GM18517 (cell line): Measurements from ENCODE around the gene KCNH5.

ENCODE experiments used
- ATAC-seq: cut with Tn5 transposase; IDR thresholded peaks from one replicate; pipeline ENCODE4 v1.9.1; 2021; ENCODE audit warnings: mild to moderate bottlenecking, moderate library complexity; ENCODE audit not compliant: unreplicated experiment

KCNH5 gene

DNA sequence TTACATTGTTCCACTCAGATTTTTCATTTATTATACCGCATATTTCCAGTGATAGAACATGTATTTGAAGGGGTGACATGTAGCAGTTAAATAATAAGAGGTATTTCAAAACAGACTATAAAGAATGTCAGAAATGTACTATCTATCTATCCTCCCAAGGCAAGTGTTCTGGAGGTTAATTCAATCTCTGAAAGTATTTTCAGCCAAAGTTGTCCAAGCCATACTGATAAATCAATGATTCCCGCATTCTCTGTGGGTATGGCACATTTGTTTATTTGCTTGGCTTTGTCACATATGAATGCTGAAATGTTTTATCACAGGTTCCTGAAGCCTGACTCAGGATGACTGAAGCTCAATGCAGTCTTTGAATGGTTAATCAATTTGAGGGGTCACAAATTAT, 35.8 kb downstream of the KCNH5 start:
- ATAC-seq = no peak

DNA sequence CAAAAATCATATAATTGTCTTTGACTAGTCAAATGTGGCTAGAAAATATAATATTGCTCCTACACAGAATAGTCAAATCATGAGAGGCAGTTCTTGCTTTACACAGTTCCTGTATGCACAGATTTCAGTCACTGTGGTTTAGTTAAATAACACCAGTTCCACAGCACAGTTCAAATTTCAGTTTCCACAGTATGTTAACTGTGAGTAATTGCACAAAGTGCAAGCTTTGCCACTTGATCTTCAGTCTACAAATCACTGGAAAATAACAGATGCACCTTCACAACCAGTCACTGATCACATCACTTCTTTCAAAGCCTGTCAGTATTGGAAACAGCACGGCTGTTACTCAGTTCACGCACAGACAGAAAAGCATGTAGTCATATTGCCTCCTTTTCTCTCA, 38.7 kb downstream of the KCNH5 start:
- no peak for ATAC-seq

DNA sequence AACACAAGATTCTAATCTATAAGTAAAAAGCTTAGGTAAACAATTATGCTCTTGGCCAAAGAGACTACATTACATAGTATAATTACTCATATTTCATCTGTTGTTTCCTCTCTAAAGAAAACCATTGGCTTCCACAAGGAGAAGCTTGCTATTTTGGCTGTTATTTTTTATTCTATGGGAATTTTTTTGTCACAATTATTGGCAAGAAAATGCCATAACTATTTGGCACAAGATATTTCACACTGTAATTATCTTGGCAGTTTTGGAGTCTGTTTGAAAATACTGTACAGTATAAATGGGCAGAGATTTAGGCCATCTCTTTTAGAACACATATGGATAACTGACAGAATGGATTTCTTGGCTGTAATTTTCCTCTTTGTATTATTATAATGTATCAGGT, 51.2 kb downstream of the KCNH5 start:
- no peak for ATAC-seq

DNA sequence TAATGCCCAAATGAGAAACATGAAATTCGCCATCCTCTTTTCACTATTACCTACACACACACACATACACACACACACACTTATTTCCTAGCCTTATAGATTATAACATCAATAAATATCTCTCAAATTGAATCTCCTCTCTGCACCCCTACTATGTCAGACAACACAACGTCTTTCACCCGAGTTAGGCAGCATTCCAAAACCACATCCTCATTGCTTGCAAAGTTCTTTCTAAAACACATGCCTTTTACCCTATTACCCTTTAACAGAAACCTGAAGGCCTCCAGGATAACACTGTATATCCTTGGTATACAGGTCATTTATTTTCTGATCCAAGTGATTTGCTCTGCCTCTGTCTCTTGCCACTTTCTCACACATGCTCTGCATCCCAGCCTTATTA, 56.3 kb downstream of the KCNH5 start:
- no peak for ATAC-seq

DNA sequence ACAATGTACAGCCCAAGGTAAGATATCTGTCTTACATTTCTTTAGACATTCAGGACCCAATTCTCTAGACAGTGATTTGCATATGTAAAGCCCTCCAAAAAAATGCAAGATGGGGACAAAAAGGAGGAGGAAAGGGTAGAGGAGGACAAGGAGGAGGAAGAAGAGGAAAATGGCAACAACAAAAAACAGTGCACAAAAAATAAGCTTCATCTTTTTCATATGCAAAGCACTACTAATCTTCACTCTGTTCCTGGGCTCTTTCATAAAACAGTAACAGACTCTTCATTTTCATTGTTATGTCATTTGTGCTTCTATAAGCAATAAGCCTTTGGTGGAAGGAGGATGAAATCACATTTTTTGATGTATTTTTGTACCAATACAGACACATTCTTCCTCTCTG, 61.4 kb downstream of the KCNH5 start:
- ATAC-seq = no peak

DNA sequence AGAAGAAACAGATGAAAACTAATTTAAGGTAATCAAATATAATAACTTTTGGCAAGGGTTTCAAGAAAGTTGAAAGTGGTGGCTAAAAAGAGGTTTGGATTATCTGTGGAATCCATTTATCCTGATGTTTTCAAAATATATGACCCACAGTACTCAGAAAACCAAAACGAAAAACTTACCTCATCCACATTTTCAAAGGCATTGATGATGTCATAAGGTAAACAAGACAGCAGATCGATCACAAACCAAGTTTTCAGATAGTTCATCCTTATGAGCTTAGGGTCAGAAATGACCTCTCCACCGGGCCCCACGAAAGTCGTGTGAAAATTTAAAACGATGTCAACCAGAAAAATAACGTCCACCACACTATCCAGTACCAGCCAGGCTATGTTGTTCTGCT, 64.6 kb downstream of the KCNH5 start:
- no peak for ATAC-seq

DNA sequence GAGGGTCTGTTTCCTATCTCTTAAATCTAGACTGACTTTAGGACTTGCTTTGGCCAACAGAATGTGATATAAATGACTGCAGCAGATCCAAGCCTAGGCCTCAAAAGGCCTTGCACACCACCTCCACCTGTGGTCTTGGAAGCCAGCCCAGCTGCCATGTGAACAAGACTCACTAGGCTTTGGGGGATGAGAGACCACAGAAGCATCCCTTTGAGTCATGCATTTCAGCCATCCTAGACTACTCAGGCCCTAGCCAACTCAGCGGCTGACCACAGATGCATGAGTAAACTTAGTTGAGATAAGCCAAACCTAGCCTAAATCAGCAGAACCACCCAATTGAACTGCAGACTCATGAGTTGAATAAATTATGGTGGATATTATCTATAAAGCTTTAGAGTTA, 87.7 kb downstream of the KCNH5 start:
- ATAC-seq = no peak

DNA sequence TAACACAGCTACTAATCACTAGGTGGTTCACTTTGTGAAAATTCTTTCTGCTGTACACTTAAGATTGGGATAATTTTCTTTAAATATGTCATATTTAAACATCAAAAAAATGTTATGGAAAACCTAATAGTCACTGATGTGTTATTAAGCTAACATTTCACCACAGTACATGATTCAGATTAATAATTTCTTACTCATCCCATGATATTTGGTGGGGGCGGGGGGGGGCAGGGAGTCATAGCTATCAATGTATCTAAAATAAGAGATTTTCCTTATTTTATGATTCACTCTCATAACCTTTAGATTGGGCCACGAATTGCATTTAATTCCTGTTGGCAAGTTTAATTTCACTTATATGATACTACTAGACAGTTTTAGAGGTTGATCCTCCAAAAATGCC, 88.8 kb downstream of the KCNH5 start:
- ATAC-seq = no peak

DNA sequence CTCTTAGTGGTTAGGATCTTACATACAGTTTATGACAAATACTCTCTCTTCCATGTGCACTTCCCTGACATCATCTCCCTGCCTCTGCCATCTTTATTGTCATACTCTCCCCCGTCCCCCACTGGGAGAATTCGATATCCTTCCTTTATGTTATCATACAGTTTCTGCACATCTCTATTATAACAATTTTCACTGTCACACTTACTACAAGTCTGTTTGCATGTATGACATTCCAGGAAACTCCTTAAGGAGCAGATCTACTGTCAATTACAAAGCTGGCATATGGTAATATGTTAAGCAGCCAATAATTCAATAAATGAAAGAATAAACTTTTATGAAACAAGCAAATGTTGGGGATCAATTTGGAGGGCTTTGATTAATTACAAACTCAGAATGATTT, 91.1 kb downstream of the KCNH5 start:
- ATAC-seq = no peak

DNA sequence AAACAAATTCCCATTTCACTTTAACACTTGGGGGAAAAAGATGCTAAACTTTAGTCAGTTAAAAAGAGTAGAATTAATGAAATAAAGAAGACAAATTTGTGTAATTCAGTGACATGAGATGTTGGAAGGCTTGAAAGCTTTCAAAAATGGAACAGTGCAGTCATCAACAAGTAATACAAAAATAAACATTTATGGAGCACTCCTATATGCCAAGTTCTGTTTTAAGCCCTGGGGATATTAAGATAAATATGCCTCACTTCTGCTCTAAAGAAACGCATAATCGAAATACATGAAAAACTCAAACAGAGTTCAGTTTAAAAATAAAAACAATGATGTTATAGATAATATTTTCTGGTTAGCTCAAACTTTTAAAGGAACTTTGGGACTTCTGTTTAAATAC, 93.0 kb downstream of the KCNH5 start:
- ATAC-seq = no peak

DNA sequence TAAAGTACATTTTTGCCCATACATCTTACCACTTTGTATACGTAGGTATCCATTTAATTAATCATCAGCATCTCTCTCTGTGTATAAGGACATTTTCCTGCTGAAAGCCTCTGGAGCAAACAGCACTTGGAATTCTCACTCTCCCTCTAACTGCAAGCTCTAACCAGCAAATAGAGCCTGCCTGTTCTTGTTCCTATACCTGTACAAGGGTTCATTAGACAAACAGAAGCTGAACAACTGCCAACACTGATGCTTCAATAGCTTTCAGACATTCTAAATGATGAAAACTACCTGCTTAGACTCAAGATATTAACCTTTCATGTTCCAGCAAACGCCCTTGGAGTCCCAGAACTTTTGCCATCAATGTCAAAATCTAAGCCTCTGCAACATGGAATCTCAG, 98.0 kb downstream of the KCNH5 start:
- no peak for ATAC-seq

DNA sequence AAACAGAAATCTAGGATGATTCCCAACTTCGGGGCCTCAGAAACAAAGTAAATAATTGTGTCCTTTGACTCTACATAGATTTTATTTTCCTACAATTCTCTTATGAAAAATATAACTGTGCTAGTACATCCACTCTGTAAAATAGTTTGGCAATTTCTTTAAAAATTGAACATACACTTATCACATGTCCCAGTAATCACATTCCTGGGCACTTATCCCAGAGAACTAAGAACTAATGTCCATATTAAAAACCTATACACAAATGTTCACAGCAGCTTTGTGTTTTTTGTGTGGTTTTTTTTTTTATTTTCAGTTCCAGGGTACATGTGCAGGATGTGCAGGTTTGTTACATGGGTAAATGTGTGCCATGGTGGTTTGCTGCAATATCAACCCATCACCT, 99.0 kb downstream of the KCNH5 start:
- no peak for ATAC-seq

DNA sequence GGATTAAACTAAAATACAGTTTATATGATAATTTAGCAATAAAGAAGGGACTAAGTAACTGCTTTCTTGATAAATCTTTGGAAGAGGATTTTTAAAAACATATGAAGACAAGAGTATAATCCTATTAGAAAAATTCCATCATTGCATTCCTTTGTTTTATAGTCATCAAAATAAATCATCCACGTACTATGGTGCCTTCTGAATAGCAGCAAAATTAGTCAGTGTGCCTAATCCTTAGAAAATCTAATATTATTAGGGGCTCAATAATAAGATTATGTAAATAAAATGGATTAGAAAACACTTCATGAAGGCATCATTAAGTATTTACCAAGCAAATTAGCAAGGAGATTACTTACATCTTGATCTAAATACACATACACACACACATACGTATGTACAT, 102.1 kb downstream of the KCNH5 start:
- no peak for ATAC-seq

DNA sequence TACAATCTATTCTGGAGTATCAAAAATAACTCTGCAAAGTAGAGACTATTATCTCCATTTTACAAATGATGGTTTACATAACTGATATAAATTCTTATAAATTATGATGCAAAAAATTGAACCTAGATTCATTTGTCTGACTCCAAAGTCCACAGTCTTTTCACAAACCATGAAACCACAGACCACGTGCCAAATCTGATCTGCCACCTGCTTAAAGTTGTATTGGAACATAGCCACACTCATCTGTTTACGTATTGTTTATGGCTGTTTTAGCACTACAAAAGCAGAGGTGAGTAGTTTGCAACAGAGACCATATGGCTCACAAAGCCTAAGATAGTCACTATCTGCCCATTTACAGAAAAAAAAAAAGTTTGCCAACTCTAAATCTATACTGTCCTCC, 105.3 kb downstream of the KCNH5 start:
- no peak for ATAC-seq

DNA sequence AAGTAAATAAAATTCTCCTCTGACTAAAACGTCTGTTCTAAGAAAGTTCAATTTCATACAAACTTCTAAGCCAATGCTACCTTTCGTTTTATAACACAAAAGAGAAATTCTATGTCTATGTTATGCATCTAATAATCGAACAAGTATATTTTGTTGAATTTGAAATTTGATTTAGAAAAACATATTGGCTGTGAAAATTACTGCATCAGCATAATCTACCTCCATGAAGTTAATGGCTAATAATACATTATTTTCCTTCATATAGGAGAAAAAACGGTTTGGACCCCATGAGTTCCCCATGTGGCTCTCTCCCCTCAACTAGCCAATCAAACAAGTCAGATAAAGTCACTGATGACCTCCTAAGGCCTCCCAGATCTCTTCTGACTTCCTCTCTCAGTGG, 106.5 kb downstream of the KCNH5 start:
- ATAC-seq = no peak

DNA sequence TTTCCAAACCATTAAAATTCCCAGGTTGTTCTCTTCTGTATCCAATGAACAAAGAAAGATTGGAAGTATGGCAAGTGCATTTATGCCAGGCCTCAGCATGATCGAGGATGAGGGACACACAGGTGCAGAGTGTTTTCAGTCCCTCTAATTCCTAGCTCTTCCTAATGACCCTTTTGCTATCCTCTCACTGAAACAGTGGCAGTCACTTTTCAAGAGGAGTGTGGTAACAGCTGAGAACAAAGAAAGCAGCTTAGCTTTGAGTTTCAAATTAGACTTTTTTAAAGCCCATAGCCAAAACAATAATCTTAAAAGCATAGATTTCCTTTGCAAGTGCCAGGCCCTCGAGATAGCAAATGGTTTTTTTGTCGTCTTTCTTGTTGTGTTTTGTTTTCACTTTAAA, 110.8 kb downstream of the KCNH5 start:
- no peak for ATAC-seq

DNA sequence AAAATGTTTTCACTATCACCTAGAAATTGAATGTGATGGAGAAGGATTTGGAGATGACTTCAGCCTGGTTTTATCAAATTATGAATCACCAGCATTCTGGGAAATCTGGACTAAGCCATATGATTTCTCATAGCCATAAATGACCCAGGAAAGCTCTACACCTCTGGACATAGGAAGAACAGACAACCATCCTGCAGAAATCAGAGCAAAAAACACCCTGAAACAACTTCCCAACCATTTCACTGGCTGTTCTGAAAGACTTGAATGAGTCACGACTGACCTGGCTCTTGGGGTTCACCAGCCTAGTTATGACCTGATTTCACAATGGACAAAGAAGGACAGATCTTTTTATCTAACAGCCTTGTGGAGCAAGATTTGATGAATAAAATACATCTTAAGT, 123.8 kb downstream of the KCNH5 start:
- ATAC-seq = no peak

DNA sequence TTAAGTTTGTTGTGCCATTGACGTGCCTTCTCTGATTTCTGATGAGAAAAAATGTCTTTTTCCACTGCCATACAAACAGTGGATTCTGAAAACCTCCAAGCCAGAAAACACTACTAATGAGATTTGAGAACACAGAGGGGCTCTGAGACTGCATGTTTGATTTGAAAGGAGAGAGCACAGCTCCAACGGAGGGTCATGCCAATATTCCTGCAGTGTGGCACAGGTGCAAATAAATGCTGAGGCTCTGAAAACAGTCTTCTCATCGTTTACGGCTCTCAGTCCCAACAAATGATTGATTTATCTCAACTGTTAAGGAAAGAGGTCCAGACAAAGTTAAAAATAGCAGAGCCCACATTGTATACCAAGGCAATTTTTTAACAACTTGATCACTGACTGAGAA, 128.7 kb downstream of the KCNH5 start:
- no peak for ATAC-seq

DNA sequence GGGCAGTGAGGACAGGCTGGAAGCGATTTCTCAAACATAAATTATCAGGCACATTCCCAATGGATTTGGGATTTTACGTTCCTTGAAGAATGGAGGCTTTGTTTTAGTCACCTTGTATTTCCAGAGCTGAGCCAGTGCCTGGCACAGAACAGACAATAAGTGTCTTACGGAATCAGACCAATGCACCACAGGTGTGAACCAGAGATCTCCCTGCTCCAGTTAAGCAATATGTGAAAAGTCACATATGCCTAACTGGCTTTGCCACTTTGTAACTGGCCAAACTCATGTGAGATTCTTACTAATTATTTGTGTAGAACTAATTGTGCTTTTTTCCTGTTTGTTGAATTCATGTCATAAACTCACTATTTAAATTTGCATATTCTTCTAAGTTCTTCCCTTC, 130.4 kb downstream of the KCNH5 start:
- no peak for ATAC-seq

DNA sequence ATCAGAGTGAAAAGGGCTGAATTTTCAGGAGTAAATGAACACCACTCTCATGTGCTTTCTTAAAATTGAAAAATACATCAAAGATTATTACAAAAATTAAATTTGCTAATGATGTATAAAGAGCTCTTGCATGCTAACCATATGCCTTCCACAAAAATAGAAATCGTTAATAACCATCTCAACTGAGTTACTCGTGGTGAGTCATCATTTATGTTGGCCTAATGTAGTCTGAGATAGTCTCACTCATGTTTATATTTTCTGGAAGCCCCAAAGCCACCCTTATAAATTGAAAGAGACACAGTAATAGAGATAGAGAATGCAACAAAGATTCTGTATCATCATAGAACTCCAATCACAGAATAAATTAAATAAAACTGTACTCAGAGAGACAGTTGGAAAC, 131.2 kb downstream of the KCNH5 start:
- no peak for ATAC-seq

DNA sequence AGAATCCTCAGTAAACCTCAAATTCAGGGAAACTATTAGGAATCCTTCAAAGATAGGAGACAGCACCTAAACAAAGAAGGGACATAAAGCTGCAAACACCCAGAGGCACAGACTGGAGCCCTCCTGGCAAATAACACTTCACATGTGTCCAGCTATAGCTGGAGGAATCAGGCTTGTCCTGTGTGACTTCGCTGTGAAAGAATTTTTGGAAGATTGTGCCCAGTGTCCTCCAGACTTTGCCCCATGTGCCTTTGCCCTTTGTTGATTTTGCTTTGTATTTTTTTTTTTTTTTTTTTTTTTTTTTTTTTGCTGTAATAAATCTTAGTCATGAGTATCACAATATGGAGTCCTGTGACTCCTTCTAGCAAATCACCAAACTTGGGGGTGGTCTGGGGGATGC, 136.8 kb downstream of the KCNH5 start:
- ATAC-seq = no peak

DNA sequence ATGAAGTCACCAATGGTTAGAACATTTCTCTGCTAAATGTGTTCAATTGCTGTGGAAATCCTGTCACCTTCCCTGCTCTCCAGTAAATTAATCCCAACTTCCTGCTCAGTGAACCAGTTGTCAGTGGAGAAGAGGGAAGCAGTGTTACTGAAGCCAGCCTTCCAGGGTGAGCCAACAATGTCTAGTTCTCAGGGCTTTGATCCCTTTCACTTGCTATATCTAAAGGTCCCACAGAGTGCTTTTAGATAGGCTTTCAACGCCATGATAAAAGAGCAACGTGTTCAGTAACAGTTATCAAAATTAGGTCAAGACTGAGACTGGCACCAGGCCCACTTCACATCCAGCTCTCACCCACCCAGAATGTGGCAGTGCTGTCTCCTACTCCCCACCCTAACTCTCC, 139.7 kb downstream of the KCNH5 start:
- ATAC-seq = no peak

DNA sequence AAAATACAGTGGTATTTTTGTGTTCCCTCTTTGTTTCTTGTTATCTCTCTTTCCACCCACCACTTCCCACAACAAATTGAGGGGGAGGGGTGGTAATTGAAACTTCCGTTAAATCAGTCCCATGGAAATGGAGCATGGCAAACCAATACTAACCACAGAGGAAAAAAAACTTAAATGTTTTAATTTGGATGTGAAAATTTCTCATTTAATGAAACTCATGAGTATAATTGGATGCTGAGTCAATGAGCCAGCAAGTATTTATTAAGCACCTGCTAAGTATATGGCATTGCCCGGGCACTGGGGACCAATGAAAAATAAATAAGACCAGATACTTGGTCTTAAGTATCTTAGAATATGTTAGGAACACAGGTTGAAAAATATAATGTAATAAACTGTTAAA, 147.5 kb downstream of the KCNH5 start:
- ATAC-seq = no peak

DNA sequence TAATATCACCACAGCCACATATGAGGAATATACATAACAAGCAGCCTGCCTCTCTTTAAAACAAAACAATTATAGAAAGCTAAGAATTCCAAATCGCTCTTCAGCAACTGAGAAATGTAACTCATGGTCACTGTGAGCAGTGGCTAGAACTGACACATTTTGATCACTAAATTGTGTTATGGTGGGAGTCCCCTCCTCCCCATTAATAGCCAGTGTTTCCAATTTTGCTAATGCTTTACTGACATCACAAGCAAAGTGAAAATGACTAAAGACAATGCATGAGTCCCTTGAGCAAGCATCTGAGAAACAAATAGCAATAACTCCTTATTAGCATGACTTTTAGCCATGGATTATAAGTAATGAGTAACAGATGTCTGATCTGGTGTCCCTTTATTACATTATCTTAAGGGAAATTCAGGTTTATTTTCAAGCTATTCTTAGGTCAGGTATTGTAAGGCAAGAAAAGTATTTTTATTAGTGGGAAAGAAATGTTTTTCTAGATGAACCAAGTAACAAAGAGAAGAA, 148.3 kb downstream of the KCNH5 start:
- no peak for ATAC-seq
